GM19240 (cell line): ENCODE data around the gene NUP214.

ENCODE experiments used
- DNase-seq: peaks from one replicate; pipeline ENCODE4 v3.0.0; 2011; ENCODE audit warnings: low spot score; ENCODE audit not compliant: insufficient read length

The NUP214 gene

DNA sequence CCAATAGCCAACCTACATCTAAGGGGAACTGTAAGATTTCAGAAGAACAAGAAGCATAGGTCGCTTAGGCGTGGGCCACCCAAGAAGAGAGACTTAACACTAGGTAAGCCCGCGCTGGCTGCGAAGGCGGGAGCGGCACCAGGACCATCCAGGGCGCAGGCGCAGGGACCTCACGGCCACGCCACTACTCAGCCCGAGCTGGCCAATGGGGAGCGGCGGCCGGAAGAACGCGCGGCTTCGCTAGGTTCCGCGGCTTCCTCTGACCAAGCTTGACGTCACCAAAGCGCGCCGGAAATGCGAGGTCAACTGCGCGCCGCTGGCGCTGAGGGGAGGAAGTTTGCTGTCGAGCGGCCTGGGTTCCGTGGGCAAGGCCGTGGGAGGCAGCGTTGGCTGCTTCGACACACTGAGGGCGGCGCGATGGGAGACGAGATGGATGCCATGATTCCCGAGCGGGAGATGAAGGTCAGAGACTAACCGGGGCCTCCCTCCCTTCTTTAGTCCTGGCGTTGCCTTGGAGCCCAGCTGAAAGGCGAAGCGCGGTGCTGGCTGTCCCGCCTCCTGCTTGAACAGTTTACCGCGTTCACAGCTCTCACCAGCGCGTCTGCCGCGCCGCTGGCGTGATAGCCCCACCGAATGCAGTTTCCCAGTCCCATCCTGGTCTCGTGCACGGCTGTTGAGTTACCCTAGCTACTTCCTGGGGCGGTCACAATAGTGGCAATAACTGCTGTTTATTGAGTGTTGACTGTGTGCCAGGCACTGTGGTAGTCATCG is at the start of gene NUP214:
NUP214 (plus strand) TSS at position 299 of the 771 bp plus-strand sequence; CDS start at position 418, 119 bp downstream.
- peak; percentile 99 for DNase-seq

DNA sequence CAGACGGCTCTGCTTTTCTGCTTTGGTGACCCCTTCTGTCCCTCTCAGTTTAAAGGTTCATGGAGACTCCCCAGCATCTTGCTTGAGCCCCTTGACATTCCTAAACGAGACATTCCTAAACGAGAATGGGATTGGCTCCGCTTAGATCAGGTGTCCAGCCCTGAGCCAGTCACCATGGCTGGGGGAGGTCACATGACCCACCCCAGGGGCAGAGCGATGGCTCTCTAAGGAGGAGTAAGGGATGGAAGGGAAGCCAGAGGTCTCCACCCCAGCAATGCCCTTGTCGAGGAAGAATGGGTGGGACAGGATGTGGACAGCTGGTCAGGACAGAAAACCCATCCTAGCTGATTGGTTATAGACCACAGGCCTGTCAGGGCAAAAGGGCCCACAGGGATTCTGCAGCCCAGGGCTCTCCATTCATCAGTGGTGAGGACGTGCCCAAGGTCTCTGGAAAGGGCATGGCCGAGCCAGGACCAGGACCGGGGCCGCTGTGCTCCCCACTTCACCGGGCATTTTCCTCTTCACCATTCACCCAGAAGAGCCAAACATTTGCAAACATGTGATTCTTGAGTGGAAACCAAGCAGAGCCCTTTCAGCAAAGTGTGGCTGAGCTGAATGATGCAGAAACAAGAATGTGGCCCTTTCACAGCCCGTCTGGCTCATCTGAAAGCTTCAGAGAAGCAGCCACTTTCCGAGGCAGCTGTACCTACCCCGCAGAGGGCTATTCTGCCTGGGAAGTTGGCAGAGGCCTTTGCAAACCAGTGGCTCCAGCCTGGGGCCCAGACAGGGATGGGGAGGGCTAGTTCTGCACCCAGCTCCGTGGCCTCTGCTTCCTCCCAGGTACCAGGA is 48.8 kb upstream of the NUP214 start:
- no peak for DNase-seq

DNA sequence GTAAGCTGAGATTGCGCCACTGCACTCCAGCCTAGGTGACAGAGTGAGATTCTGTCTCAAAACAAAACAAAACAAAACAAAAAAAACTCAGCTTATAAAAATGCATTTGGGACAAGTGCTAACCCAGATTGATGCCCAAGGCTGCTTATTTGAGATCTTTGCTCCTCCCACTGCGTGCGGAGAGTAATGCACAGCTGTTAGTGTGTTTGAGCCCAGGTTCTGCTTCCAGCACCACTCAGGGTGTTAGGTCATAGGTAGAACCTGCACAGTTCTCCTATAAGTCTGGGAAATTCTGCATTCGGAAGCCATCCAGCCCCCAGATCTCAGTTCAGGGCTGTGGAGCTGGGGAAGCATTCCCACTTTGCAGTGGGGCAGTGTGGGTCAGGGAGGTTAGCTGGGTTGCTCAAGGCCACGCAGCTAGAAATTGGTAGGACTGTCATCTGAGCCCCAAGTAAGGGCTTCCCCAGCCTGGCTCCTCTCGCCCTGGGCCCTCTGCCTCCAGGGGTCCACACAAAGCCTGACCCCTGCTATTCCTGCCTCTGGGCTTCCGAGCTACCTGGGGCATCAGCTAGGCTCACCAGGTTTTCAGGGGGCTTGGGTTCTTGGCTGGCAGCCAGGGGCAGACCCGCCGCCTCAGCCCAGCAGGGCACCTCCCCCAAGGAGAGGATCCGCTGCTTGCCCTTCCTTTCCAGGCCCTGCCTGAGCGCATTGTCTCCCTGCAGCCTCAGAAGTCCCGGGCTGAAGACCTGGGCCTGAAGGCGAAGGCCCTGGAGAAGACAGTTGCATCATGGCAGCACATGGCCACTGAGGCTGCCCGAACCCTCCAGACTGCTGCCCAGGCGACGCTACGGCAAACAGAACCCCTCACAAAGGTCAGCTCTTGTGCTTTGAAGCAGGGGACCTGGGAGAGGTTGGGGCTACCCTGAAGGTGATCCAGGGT is 46.7 kb upstream of the NUP214 start:
- DNase-seq = no peak

DNA sequence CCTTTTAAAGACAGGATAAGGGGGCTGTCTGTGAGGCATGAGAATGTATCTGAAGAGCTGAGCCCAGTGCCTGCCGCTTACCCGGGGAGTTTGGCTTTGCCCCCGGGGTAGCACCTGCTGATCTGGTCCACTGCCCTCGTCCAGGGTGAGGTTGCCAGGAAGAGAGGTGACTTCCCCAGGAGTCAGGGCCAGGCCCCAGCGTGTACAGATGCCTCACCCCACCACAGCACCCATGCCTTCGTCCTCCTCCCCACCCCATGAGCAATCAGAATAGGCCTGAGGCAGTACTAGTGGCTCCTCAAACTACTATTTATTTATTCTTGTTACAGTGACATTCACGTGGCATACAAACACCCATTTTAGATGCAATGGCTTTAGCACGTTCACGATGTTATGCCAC is 44.8 kb upstream of the NUP214 start:
- DNase-seq = no peak

DNA sequence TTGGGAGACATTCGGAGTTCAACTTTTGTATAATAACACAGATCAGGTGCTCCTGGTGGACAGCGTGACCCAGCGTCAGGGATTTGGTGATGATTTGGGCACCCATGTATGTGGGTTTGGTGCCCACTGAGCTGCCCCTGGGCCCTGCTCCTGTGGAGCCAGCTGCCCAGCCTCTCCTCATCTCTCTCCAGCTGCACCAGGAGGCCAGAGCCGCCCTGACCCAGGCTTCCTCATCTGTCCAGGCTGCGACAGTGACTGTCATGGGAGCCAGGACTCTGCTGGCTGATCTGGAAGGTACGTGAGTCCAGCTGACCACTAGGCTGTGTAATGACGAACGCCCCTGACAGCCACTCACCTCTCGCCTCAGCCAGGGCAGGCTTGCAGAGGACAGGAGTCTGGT is 43.5 kb upstream of the NUP214 start:
- DNase-seq = no peak

DNA sequence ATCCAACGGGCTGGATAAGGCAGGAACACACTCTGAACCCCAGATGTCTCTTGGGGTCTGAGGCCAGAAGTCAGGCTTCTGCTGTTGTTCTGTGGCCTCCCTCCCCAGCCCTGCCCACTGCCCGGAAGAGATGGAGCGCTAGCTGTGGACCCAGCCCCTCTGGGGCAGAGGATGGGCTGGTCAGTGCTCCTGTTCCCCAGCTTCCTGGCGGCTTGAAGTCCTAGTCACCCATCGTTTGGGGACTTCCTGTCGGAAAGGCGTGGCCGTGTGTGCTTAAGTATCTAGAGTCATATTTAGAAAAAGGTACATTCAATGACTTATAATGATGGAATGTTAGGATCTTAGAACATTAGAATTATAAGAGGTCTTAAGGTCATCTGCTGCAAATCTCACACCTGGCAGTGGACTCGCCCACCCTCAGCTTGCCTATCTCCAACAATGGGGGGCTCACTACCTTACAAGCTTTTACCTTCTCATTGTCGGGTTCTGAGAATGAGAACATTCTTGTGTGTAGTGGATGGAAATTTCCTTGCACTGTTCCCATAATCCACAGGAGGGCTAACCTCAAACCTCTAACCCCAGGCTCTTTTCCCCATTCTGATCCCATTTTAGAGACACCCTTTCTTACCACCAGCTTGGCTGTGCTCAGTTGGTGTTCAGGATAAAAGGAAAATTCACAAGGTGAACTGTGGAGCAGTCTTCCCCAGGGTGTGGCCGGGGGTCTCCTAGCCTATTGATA is 42.4 kb upstream of the NUP214 start:
- no peak for DNase-seq

DNA sequence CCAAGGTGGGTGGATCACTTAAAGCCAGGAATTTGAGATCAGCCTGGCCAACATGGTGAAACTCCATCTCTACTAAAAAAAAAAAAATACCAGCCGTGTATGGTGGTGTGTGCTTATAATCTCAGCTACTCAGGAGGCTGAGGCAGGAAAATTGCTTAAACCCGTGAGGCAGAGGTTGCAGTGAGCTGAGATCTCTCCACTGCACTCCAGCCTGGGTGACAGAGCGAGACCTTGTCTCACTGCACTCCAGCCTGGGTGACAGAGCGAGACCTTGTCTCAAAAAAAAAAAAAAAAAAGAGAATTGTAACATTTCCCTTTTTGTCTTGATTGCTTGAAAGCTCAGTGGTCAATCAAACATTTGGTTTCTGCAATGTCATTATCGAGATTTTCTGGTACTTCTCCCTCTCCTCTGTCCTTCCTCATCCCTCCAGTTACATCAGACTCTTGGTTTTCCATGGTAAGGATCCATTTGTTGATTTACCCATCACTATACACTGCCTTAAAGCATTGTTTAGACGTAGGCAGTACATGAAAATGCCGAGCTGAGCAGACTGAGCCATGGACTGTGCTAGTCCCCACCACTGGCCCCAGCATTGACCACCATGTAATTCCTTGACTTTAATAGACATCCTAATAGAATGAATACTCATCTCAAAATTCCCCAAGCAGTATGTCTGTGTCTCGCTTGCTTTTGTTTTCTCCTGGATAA is 40.6 kb upstream of the NUP214 start:
- DNase-seq = no peak

DNA sequence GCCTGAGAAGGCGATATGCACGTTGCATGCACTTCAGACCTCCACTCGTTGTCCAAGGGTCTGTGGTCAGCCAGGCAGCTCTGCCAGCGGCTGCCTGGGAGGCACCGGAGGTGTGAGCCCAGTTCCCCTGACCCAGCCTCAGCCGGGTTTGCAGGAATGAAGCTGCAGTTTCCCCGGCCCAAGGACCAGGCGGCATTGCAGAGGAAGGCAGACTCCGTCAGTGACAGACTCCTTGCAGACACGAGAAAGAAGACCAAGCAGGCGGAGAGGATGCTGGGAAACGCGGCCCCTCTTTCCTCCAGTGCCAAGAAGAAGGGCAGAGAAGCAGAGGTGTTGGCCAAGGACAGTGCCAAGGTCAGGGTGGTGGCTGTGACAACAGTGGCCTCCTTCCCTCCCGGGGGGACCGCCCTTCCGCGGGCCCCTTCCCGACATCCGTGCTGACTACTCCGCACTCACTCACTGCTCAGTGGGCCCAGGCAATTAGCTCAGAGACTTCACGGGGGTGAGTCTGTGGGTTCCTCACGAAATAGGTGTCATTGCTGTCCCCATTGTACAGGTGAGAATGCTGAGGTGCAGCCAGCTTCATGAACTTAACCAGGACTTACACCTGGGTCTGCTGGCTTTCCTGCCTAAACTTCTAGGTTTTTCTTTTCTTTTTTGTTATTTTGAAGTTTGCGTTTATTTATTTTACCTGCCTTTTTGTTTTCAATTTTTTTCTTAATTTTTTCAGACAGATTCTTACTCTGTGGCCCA is 39.8 kb upstream of the NUP214 start:
- no peak for DNase-seq

DNA sequence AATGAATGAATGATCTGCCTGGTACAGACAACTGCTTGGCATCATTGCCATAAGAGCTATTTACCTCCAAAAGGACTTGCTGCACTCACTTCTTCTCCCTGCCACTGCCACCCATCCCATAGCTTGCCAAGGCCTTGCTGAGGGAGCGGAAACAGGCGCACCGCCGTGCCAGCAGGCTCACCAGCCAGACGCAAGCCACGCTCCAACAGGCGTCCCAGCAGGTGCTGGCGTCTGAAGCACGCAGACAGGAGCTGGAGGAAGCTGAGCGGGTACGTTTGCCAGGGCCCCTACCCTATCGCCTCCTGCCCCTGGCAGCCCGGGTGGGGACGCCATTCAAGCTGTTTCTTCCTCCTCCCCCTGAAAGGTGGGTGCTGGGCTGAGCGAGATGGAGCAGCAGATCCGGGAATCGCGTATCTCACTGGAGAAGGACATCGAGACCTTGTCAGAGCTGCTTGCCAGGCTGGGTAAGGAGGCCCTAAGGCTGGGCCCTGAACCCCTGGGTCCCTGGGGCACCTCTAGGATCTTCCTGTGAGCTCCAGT is 38.0 kb upstream of the NUP214 start:
- DNase-seq = no peak

DNA sequence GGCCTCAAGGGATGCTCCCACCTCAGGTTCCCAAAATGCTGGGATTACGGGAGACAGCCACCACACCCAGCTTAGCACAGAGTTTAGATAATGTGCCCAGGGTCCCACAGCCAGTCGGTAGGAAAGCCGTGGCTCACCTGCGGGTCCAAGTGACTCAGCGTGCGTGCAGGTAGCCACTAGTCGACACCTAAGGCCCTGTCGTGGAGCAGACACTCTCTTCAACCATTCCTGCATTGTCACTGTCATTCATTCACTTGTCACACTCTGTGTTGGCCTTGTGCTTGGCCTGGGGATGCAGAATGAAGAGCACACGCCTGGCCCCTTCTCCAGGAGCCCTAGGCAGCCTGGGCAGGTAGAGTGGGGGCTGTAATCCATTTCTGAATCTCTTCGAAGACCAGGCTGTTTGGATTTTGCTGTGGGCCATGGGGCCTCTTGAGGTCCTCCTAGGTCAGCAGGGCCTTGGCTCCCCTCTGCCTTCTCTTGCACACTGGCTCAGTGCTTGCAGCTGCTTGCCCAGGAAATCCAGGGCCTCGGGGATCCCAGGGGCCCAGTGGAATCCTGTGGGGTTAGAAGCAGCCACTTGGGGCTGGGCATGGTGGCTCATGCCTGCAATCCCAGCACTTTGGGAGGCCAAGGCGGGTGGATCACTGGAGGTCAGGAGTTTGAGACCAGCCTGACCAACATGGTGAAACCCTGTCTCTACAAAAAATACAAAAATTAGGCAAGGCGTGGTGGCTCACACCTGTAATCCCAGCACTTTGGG is 35.2 kb upstream of the NUP214 start:
- DNase-seq = no peak

DNA sequence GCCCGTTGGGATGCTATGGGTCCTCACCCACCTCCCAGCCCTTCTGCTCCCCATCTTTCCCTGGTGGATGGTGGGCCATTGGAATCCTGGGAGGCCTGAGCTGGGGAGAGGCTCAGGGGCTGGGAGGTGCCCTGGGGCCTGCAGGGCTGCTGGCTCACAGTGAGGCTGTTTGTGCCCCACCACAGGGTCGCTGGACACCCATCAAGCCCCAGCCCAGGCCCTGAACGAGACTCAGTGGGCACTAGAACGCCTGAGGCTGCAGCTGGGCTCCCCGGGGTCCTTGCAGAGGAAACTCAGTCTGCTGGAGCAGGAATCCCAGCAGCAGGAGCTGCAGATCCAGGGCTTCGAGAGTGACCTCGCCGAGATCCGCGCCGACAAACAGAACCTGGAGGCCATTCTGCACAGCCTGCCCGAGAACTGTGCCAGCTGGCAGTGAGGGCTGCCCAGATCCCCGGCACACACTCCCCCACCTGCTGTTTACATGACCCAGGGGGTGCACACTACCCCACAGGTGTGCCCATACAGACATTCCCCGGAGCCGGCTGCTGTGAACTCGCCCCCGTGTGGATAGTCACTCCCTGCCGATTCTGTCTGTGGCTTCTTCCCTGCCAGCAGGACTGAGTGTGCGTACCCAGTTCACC is 33.9 kb upstream of the NUP214 start:
- DNase-seq = no peak

DNA sequence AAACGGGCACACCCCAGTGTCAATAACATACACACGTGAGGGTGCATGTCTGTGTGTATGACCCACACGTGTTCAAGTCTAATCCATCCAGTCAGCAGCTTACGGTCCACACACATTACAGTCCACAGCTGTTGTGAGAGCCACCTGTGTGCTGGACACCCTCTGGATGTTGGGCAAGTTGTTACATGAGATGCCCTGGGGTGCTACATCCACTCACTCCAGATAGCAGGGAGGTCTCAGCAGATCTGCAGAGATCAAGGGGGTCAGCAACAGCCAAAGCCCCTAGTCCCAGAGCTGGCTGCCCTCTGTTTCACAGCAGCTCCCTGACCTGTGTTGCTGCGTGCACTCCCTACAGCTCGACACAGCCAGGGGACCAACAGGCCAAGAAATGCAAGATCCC is 33.4 kb upstream of the NUP214 start:
- no peak for DNase-seq

DNA sequence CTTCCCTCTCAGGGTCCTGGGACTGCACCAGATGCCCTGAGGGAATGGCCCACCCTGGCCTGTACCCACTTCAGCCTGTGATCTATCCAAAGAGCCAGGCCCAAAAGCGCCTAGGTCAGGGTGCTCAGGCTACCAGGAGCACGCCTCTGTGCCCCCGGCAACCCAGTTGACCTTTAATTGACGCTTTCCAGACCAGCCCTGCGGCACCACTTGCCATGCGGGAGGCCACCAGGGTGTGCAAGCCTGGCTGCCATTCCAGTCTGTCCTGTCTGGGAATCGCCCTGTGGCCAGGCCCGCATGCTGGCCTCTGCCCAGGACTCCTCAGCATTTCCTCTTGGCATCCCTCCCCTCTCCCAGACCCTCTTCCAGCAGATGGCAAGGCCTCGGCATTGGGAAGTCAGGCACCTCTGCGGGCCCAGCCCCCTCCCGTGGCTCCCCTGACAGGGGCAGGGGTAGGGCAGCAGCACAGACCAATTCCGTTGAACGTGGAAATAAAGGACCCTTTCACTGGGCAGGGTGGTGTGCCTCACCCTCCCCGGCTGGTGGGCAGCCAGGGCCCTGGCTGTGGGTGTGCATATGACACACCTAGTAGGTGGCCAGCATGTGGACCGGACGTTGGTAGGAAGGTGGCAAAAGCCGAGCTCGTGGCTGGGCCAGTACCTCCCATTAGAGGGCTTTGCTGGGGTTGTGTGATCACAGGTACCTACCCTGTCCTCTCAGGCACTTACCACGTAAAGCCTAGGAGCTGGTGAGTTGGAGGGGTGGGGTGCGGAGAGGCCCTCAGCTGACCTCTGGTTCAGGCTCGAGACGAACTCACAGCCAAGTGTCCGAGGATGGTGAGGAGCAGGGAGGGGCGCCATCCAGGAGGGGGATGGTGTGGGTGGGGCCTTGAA is 32.6 kb upstream of the NUP214 start:
- no peak for DNase-seq

DNA sequence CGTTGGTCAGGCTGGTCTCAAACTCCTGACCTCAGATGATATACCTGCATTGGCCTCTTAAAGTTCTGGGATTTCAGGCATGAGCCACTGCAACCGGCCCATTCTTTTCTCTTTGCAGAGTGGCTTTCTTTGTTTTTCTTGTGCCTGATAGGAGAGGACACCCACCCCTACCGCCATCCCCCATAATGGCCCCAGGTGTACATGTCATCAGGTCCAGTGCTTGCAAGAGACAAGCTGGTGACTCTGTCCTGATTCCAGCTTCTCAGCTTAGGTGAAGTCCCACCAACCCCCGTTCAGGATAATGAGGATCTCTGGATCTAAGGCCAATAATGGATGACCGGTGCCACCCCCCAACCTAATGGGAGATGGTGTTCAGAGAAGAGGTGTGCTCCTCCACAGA is 31.4 kb upstream of the NUP214 start:
- DNase-seq = no peak

DNA sequence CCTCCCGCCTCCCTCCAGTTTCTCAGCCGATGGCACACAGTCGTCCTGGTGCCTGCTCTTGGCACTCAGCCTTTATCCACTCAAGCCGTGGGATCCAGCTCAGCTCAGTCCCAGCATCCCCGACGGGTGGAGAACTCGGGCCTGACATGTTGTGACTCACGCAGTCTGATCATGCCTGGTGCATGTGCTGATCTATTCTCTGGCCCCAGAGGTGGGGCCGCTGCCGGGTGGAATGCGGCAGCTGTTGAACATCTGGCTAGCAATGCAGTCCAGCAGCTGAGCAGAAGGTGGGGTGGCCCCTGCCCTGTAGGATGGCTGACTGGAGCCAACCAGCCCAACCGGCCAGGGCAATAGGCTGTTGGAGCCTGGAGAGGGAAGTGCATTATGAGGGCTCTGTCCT is 30.8 kb upstream of the NUP214 start:
- no peak for DNase-seq

DNA sequence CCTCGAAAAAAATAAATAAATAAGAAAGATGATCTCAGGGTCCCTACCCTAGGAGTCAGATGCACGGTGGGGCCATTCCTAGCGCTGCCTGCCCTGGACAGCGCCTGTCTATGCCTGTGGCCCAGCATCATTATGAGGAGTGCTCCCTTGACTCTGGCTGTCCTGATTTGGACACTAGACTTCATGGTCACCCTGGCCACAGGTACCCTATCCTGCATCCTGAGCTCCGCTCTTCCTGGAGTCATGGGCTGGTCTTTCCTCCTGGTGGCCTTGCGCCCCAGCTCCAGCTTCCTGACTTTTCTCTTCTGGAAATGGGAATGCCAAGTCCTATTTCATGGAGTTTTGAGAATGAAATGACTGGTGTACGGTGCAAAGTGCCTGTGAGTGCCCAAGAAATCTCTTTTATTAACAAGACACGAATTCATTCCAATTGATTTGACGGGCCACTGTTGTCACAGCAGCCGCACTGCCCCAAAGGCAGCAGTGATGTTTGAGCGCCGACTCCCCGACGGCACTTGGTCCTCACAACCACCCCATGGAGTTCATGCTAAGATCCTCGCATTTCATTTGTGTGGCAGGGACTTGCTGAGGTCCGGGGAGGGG is 29.6 kb upstream of the NUP214 start:
- DNase-seq = no peak
